ENCODE results near the gene DCN.

Gene DCN

GRCh38 chr12:91108196-91108755, 74.3 kb downstream of the DCN start:
- no peak for TF ChIP-seq CTCF (IDR thresholded peaks at IDR 0.05)

GRCh38 chr12:91106283-91106682, 76.3 kb downstream of the DCN start:
- no peak for TF ChIP-seq CTCF (IDR thresholded peaks at IDR 0.05)

- no peak for TF ChIP-seq CTCF (IDR thresholded peaks at IDR 0.05)
Observed at GRCh38 chr12:91105807-91106206, 76.8 kb downstream of the DCN start.

GRCh38 chr12:91104812-91105466, 77.7 kb downstream of the DCN start:
- TF ChIP-seq CTCF (IDR thresholded peaks at IDR 0.05) = no peak

GRCh38 chr12:91103624-91104023, 79.0 kb downstream of the DCN start:
- TF ChIP-seq CTCF (IDR thresholded peaks at IDR 0.05) = no peak

- TF ChIP-seq CTCF (IDR thresholded peaks at IDR 0.05) = no peak
Observed at GRCh38 chr12:91103101-91103500, 79.5 kb downstream of the DCN start.

GRCh38 chr12:91100906-91101305, 81.7 kb downstream of the DCN start:
- TF ChIP-seq CTCF (IDR thresholded peaks at IDR 0.05) = no peak

GRCh38 chr12:91099836-91100235, 82.8 kb downstream of the DCN start:
- no peak for TF ChIP-seq CTCF (IDR thresholded peaks at IDR 0.05)

All from LNCAP (cell line).